ENCODE measurements around the gene MGLL. TPM values are rescaled to one million over a fixed set of nuclear protein-coding genes. Genes with fewer than 3 reads are reported as not detected.

Gene MGLL
- total RNA-seq, 1 experiment from 2014 or later: 42.4 TPM

- Mint-ChIP-seq H3K4me3 (ENCODE audit: low read depth, unreplicated experiment) (no peak overlapping the region), H3K9me3 (ENCODE audit: low read depth, unreplicated experiment) (no peaks in the 10 kb centered on the region), H3K4me1 (ENCODE audit: low read depth, unreplicated experiment) (peaks cover 8% of the 10 kb centered on the region), H3K27ac (ENCODE audit: unreplicated experiment) (no peak overlapping the region), H3K27me3 (ENCODE audit: unreplicated experiment) (no peaks in the 10 kb centered on the region), H3K36me3 (ENCODE audit: insufficient read depth, unreplicated experiment) (no peaks in the 10 kb centered on the region)
- intact Hi-C loops (cut with micrococcal nuclease; ENCODE audit: unreplicated experiment): no loop called here
- CTCF ChIA-PET: interaction anchor here (1.1 kb wide), 1 partner anchor 115 kb away, joined by 3 read pairs; no protein-coding TSS in a partner anchor
- TF ChIP-seq, protein P1, sequence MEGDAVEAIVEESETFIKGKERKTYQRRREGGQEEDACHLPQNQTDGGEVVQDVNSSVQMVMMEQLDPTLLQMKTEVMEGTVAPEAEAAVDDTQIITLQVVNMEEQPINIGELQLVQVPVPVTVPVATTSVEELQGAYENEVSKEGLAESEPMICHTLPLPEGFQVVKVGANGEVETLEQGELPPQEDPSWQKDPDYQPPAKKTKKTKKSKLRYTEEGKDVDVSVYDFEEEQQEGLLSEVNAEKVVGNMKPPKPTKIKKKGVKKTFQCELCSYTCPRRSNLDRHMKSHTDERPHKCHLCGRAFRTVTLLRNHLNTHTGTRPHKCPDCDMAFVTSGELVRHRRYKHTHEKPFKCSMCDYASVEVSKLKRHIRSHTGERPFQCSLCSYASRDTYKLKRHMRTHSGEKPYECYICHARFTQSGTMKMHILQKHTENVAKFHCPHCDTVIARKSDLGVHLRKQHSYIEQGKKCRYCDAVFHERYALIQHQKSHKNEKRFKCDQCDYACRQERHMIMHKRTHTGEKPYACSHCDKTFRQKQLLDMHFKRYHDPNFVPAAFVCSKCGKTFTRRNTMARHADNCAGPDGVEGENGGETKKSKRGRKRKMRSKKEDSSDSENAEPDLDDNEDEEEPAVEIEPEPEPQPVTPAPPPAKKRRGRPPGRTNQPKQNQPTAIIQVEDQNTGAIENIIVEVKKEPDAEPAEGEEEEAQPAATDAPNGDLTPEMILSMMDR (IDR thresholded peaks at IDR 0.05; ENCODE audit: unreplicated experiment): no peak
- no peak for DNase-seq
- BruUV-seq (replicated peaks): no TSS peak
Measured at GRCh38 chr3:127809211-127809610, 13.1 kb downstream of the MGLL start.

DNA sequence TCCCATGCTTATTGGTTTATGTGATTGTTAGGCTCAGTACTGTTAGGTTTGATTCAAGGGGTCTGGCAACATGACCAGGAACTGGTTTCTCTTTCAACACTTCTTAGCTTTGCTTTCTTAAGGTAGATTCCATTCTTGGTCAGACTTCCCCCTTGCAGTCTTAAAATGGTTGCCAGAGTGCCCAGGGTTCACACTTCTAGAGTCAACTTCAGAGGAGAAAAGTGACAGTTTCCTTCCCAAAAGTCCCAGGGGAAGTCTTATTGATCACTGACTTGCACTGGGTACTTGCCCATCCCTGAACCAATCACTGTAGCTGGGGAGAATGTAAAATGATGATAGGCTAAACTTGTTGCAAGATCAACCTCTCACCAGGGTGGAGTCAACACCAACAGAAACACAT lies 14.1 kb downstream of the MGLL start:
- Mint-ChIP-seq H3K36me3 (ENCODE audit: insufficient read depth, unreplicated experiment) (no peaks in the 10 kb centered on the region), H3K4me3 (ENCODE audit: low read depth, unreplicated experiment) (no peak overlapping the region), H3K27ac (ENCODE audit: unreplicated experiment) (no peak overlapping the region), H3K27me3 (ENCODE audit: unreplicated experiment) (no peaks in the 10 kb centered on the region), H3K4me1 (ENCODE audit: low read depth, unreplicated experiment) (peaks cover 17% of the 10 kb centered on the region), H3K9me3 (ENCODE audit: low read depth, unreplicated experiment) (no peaks in the 10 kb centered on the region)
- intact Hi-C loops (cut with micrococcal nuclease; ENCODE audit: unreplicated experiment): no loop called here
- TF ChIP-seq, protein P1 (IDR thresholded peaks at IDR 0.05; ENCODE audit: unreplicated experiment): no peak
- no TSS peak for BruUV-seq (replicated peaks)
- DNase-seq: no peak
- CTCF ChIA-PET: interaction anchor here (0.9 to 1.1 kb wide), 2 partner anchors 9 to 114 kb away, joined by 3 to 4 read pairs; no protein-coding TSS in a partner anchor

- TF ChIP-seq, protein P1 (IDR thresholded peaks at IDR 0.05; ENCODE audit: unreplicated experiment): no peak
- Mint-ChIP-seq H3K9me3 (ENCODE audit: low read depth, unreplicated experiment) (no peaks in the 10 kb centered on the region), H3K4me1 (ENCODE audit: low read depth, unreplicated experiment) (peaks cover 28% of the 10 kb centered on the region), H3K4me3 (ENCODE audit: low read depth, unreplicated experiment) (no peak overlapping the region), H3K36me3 (ENCODE audit: insufficient read depth, unreplicated experiment) (no peaks in the 10 kb centered on the region), H3K27ac (ENCODE audit: unreplicated experiment) (no peak overlapping the region), H3K27me3 (ENCODE audit: unreplicated experiment) (no peaks in the 10 kb centered on the region)
- no peak for DNase-seq
- intact Hi-C loops (cut with micrococcal nuclease; ENCODE audit: unreplicated experiment): no loop called here
- CTCF ChIA-PET: no interaction called here
- BruUV-seq (replicated peaks): no TSS peak
Measured at GRCh38 chr3:127805026-127805753, 17.1 kb downstream of the MGLL start.

- peaks cover 38% of the 10 kb centered on the region for H3K4me1 Mint-ChIP-seq (ENCODE audit: low read depth, unreplicated experiment)
- H3K27ac Mint-ChIP-seq (ENCODE audit: unreplicated experiment): no peak overlapping the region
- intact Hi-C loops (cut with micrococcal nuclease; ENCODE audit: unreplicated experiment): no loop called here
- BruUV-seq (replicated peaks): no TSS peak
- TF ChIP-seq, protein P1 (IDR thresholded peaks at IDR 0.05; ENCODE audit: unreplicated experiment): no peak
- no peaks in the 10 kb centered on the region for H3K36me3 Mint-ChIP-seq (ENCODE audit: insufficient read depth, unreplicated experiment)
- no peaks in the 10 kb centered on the region for H3K27me3 Mint-ChIP-seq (ENCODE audit: unreplicated experiment)
- peaks cover 2% of the 10 kb centered on the region for H3K9me3 Mint-ChIP-seq (ENCODE audit: low read depth, unreplicated experiment)
- DNase-seq: no peak
- no peak overlapping the region for H3K4me3 Mint-ChIP-seq (ENCODE audit: low read depth, unreplicated experiment)
- CTCF ChIA-PET: no interaction called here
Measured at GRCh38 chr3:127804141-127804540, 18.2 kb downstream of the MGLL start.
